HL-60 (cell line): ENCODE measurements around the gene RCOR3.

Source experiments
- DNase-seq, 2 experiments: peaks; one replicate each; pipeline ENCODE4 v3.0.0-alpha.2; 2010 to 2020; ENCODE audit warnings: low read depth in 1 of 2, low spot score in 1 of 2
- H3K27ac ChIP-seq: fragments of 250-450 bp; sonication (Bioruptor Pico); replicated peaks from 2 replicates; pipeline ENCODE4 v1.5.1; 2020; ENCODE audit warnings: mild to moderate bottlenecking, moderate library complexity
- H3K27me3 ChIP-seq: fragments of 250-450 bp; sonication (Bioruptor Pico); 2 replicates; pipeline ENCODE4 v1.5.1; 2021; ENCODE audit warnings: mild to moderate bottlenecking, moderate library complexity; ENCODE audit not compliant: insufficient read depth, poor library complexity, severe bottlenecking
- H3K4me3 ChIP-seq: replicated peaks from 2 replicates; pipeline ENCODE4 v1.5.1; 2011; ENCODE audit warnings: mild to moderate bottlenecking, control low read depth, low read length; ENCODE audit not compliant: insufficient read depth
- CTCF ChIP-seq: IDR thresholded peaks from one replicate; pipeline ENCODE4 v1.5.1; 2011; ENCODE audit warnings: low read length, control low read depth, inconsistent platforms; ENCODE audit not compliant: insufficient read depth
- GABPA ChIP-seq: IDR thresholded peaks from 2 replicates; pipeline ENCODE4 v1.6.1; 2012; ENCODE audit warnings: low read depth
- POLR2AphosphoS5 ChIP-seq: IDR thresholded peaks from 2 replicates; pipeline ENCODE4 v1.6.1; 2012; ENCODE audit warnings: low read depth
- REST ChIP-seq: IDR thresholded peaks from 2 replicates; pipeline ENCODE4 v1.6.1; 2012; ENCODE audit warnings: low read depth; ENCODE audit not compliant: insufficient replicate concordance
- SPI1 ChIP-seq: IDR thresholded peaks from 2 replicates; pipeline ENCODE4 v1.6.1; 2012; ENCODE audit warnings: low read depth, mild to moderate bottlenecking, borderline replicate concordance

The RCOR3 gene

GRCh38 chr1:211361202-211361601 is 102.0 kb downstream of the RCOR3 start:
- no peak for TF ChIP-seq CTCF
- no peak for TF ChIP-seq REST
- TF ChIP-seq POLR2AphosphoS5 = no peak
- TF ChIP-seq GABPA = no peak
- no peak for TF ChIP-seq SPI1
- H3K4me3 ChIP-seq = no peak overlapping the region
- H3K27me3 ChIP-seq = no peaks in the 10 kb centered on the region
- no peak overlapping the region for H3K27ac ChIP-seq
- no peak for DNase-seq
